WTC11 (cell line): ENCODE data around the gene ZSCAN5C. TPM values are rescaled to one million over a fixed set of nuclear protein-coding genes. Genes with fewer than 3 reads are reported as not detected.
"Not testable (repeated sequence)": the region's sequence is repeated elsewhere in the genome, so short reads cannot be mapped to it uniquely, and the experiment has no call there.

ENCODE experiments used
- ATAC-seq: fragments of 200-7000 bp; cut with Tn5 transposase; 2 replicates; pipeline ENCODE4 v1.10.0; 2021; ENCODE audit warnings: mild to moderate bottlenecking, moderate library complexity
- CTCF ChIA-PET: fragments of 300-600 bp; sonication (Branson Sonifier 250); formaldehyde crosslinking; loops from one replicate; lab custom pipeline; 2021; ENCODE audit warnings: antibody characterized with exemption; lab: Charles Lee
- POLR2A ChIA-PET: fragments of 350-600 bp; sonication (Branson Sonifier 250); formaldehyde crosslinking; loops from one replicate; lab custom pipeline; 2021; ENCODE audit warnings: antibody characterized with exemption; lab: Charles Lee
- DNase-seq: peaks from one replicate; pipeline ENCODE4 v3.0.0; 2021; ENCODE audit warnings: low spot score
- H3K27ac Mint-ChIP-seq: 2 replicates; pipeline ENCODE4 v1.8.0; 2021; ENCODE audit warnings: mixed read lengths
- H3K27me3 Mint-ChIP-seq: 2 replicates; pipeline ENCODE4 v1.8.0; 2021; ENCODE audit warnings: low read depth, mild to moderate bottlenecking, moderate library complexity, mixed read lengths
- H3K36me3 Mint-ChIP-seq: 2 replicates; pipeline ENCODE4 v1.8.0; 2021; ENCODE audit warnings: mixed read lengths
- H3K4me1 Mint-ChIP-seq: 2 replicates; pipeline ENCODE4 v1.8.0; 2022; ENCODE audit warnings: mixed read lengths
- H3K4me3 Mint-ChIP-seq: 2 replicates; pipeline ENCODE4 v1.8.0; 2021; ENCODE audit warnings: mild to moderate bottlenecking, moderate library complexity, mixed read lengths
- H3K9me3 Mint-ChIP-seq: 2 replicates; pipeline ENCODE4 v1.8.0; 2021; ENCODE audit warnings: mixed read lengths
- CBFB ChIP-seq: sonication (generic); formaldehyde crosslinking; IDR thresholded peaks from 2 replicates; pipeline ENCODE4 v1.8.1; 2022; ENCODE audit warnings: mild to moderate bottlenecking, low read depth, missing genetic modification reagents
- CREB1 ChIP-seq: sonication (generic); formaldehyde crosslinking; IDR thresholded peaks from 2 replicates; pipeline ENCODE4 v1.8.0; 2023; ENCODE audit warnings: mild to moderate bottlenecking, missing genetic modification reagents
- ELF4 ChIP-seq: sonication (generic); formaldehyde crosslinking; IDR thresholded peaks from 2 replicates; pipeline ENCODE4 v1.8.1; 2022; ENCODE audit warnings: low read depth, mild to moderate bottlenecking, moderate library complexity, missing genetic modification reagents
- ERG ChIP-seq: fragments of 250-450 bp; sonication (Bioruptor Pico); IDR thresholded peaks from 2 replicates; pipeline ENCODE4 v1.8.0; 2021; ENCODE audit warnings: mild to moderate bottlenecking
- GABPB1 ChIP-seq: sonication (generic); formaldehyde crosslinking; IDR thresholded peaks from 2 replicates; pipeline ENCODE4 v1.8.1; 2023; ENCODE audit warnings: mild to moderate bottlenecking, missing genetic modification reagents
- HMGA2 ChIP-seq: fragments of 250-450 bp; sonication (Bioruptor Pico); IDR thresholded peaks from 2 replicates; pipeline ENCODE4 v1.4.0; 2021; ENCODE audit warnings: mild to moderate bottlenecking, moderate library complexity
- PRRX2 ChIP-seq: fragments of 250-450 bp; sonication (Bioruptor Pico); IDR thresholded peaks from 2 replicates; pipeline ENCODE4 v1.8.0; 2021; ENCODE audit warnings: mild to moderate bottlenecking
- RORB ChIP-seq: fragments of 250-450 bp; sonication (Bioruptor Pico); IDR thresholded peaks from 2 replicates; pipeline ENCODE4 v1.9.0; 2021; ENCODE audit warnings: mild to moderate bottlenecking
- SMAD3 ChIP-seq: sonication (generic); formaldehyde crosslinking; IDR thresholded peaks from 2 replicates; pipeline ENCODE4 v1.8.0; 2022; ENCODE audit warnings: missing genetic modification reagents, mild to moderate bottlenecking, borderline replicate concordance
- TCF7 ChIP-seq: sonication (generic); formaldehyde crosslinking; IDR thresholded peaks from 2 replicates; pipeline ENCODE4 v1.8.0; 2022; ENCODE audit warnings: mild to moderate bottlenecking, low read depth, missing genetic modification reagents, moderate library complexity
- TEAD4 ChIP-seq: sonication (generic); formaldehyde crosslinking; IDR thresholded peaks from 2 replicates; pipeline ENCODE4 v1.8.0; 2022; ENCODE audit warnings: mild to moderate bottlenecking, missing genetic modification reagents
- USF1 ChIP-seq: sonication (generic); formaldehyde crosslinking; IDR thresholded peaks from 2 replicates; pipeline ENCODE4 v1.8.0; 2022; ENCODE audit warnings: mild to moderate bottlenecking, missing genetic modification reagents
- ZNF396 ChIP-seq: fragments of 250-450 bp; sonication (Bioruptor Pico); IDR thresholded peaks from 2 replicates; pipeline ENCODE4 v1.8.0; 2021; ENCODE audit warnings: mild to moderate bottlenecking, moderate library complexity, borderline replicate concordance
- ZNF671 ChIP-seq: fragments of 250-450 bp; sonication (Bioruptor Pico); IDR thresholded peaks from 2 replicates; pipeline ENCODE4 v1.8.0; 2021; ENCODE audit warnings: mild to moderate bottlenecking
- total RNA-seq: library from RNA; stranded (reverse); gene quantifications from 3 replicates; pipeline ENCODE4 v1.2.3, GENCODE V29; 2021
- TF ChIP-seq, protein P1 (sequence below): sonication (generic); formaldehyde crosslinking; IDR thresholded peaks from 2 replicates; pipeline ENCODE4 v1.8.0; 2023; ENCODE audit warnings: missing genetic modification reagents, mild to moderate bottlenecking, borderline replicate concordance
- TF ChIP-seq, protein P2 (sequence below): sonication (generic); formaldehyde crosslinking; IDR thresholded peaks from 2 replicates; pipeline ENCODE4 v1.8.0; 2023; ENCODE audit warnings: mild to moderate bottlenecking, missing genetic modification reagents
- TF ChIP-seq, protein P3 (sequence below): sonication (generic); formaldehyde crosslinking; IDR thresholded peaks from 2 replicates; pipeline ENCODE4 v1.8.0; 2022; ENCODE audit warnings: mild to moderate bottlenecking, missing genetic modification reagents
- TF ChIP-seq, protein P4 (sequence below): sonication (generic); formaldehyde crosslinking; IDR thresholded peaks from 2 replicates; pipeline ENCODE4 v1.8.1; 2023; ENCODE audit warnings: mild to moderate bottlenecking, missing genetic modification reagents

Gene ZSCAN5C
- total RNA-seq, 1 experiment from 2014 or later, result not detected

DNA sequence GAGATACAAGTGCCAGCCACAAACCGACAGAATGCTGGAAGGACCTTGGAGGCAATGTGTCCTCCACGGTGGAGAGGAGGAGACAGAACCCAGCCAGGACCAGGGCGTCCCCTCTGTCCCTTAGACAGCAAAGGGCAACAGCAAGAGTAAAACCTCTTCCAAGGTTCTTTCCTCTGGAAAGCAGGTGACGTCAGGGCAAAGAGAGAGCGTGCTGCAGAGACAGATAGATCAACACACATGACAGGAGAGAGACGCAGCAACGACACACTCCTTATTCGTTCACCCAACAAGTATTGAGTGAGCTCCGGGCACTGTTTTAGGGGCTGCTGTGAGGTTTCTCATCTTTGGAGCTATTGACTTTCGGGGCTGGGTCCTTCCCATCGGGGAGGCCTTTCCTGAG lies 27.5 kb upstream of the ZSCAN5C start (continued):
- TF ChIP-seq, protein P1, sequence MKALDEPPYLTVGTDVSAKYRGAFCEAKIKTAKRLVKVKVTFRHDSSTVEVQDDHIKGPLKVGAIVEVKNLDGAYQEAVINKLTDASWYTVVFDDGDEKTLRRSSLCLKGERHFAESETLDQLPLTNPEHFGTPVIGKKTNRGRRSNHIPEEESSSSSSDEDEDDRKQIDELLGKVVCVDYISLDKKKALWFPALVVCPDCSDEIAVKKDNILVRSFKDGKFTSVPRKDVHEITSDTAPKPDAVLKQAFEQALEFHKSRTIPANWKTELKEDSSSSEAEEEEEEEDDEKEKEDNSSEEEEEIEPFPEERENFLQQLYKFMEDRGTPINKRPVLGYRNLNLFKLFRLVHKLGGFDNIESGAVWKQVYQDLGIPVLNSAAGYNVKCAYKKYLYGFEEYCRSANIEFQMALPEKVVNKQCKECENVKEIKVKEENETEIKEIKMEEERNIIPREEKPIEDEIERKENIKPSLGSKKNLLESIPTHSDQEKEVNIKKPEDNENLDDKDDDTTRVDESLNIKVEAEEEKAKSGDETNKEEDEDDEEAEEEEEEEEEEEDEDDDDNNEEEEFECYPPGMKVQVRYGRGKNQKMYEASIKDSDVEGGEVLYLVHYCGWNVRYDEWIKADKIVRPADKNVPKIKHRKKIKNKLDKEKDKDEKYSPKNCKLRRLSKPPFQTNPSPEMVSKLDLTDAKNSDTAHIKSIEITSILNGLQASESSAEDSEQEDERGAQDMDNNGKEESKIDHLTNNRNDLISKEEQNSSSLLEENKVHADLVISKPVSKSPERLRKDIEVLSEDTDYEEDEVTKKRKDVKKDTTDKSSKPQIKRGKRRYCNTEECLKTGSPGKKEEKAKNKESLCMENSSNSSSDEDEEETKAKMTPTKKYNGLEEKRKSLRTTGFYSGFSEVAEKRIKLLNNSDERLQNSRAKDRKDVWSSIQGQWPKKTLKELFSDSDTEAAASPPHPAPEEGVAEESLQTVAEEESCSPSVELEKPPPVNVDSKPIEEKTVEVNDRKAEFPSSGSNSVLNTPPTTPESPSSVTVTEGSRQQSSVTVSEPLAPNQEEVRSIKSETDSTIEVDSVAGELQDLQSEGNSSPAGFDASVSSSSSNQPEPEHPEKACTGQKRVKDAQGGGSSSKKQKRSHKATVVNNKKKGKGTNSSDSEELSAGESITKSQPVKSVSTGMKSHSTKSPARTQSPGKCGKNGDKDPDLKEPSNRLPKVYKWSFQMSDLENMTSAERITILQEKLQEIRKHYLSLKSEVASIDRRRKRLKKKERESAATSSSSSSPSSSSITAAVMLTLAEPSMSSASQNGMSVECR (CRISPR knock-in tag), result no peak

- H3K4me3 Mint-ChIP-seq, H3K9me3 Mint-ChIP-seq, ATAC-seq, DNase-seq, H3K27ac Mint-ChIP-seq, H3K27me3 Mint-ChIP-seq, H3K4me1 Mint-ChIP-seq, H3K36me3 Mint-ChIP-seq: not testable (repeated sequence)
- POLR2A ChIA-PET, result interaction anchor here (0.6 to 0.7 kb wide), 2 partner anchors 33 to 301 kb away, joined by 4 read pairs; no protein-coding TSS in a partner anchor
- CTCF ChIA-PET, result interaction anchor here (0.6 to 3.1 kb wide), 9 partner anchors 21 to 158 kb away, joined by 3 to 18 read pairs (median 4); no protein-coding TSS in a partner anchor
Measured at GRCh38 chr19:56175861-56176307, 26.2 kb upstream of the ZSCAN5C start, which contains the start of gene GALP. Gene GALP, plus strand, starts transcription at chr19:56176008. Its CDS starts 1,101 bp downstream, at chr19:56177109.

DNA sequence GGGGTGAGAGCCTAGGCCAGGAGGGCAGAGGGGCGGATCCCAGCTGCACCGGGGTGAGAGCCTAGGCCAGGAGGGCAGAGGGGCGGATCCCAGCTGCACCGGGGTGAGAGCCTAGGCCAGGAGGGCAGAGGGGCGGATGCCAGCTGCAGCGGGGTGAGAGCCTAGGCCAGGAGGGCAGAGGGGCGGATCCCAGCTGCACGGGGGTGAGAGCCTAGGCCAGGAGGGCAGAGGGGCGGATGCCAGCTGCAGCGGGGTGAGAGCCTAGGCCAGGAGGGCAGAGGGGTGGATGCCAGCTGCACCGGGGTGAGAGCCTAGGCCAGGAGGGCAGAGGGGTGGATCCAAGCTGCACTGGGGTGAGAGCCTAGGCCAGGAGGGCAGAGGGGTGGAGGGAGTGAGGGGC lies 25.8 kb upstream of the ZSCAN5C start:
- H3K27me3 Mint-ChIP-seq, DNase-seq, H3K36me3 Mint-ChIP-seq, H3K4me1 Mint-ChIP-seq, ATAC-seq, H3K9me3 Mint-ChIP-seq, H3K4me3 Mint-ChIP-seq, H3K27ac Mint-ChIP-seq: not testable (repeated sequence)
- ChIA-PET CTCF (interaction anchor here (0.6 to 3.1 kb wide), 8 partner anchors 21 to 157 kb away, joined by 3 to 18 read pairs (median 4); no protein-coding TSS in a partner anchor), POLR2A (interaction anchor here (0.7 kb wide), 1 partner anchor 301 kb away, joined by 4 read pairs; no protein-coding TSS in a partner anchor)

DNA sequence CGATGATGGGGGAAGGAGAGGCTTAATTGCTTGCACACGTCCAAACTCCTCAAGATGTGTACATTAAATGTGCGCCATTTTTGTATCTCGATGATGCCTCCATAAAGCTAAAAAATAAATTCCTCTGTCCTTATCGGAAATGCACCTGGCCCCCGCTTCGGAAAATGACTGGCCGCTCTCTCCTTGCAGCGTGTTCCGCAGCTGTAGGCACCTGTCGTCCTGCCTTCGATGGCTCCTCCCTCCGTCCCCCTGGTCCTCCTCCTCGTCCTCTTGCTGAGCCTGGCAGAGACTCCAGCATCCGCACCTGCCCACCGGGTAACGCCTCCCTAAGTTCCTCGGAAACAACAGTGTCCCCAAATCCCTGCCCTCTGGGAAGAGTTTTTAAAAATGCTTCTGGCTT lies 25.2 kb upstream of the ZSCAN5C start:
- H3K36me3 Mint-ChIP-seq, result no peaks in the 10 kb centered on the region
- ChIA-PET CTCF (interaction anchor here (1.0 to 2.3 kb wide), 4 partner anchors 22 to 96 kb away, joined by 4 to 7 read pairs (median 4); no protein-coding TSS in a partner anchor), POLR2A (no interaction called here)
- H3K27me3 Mint-ChIP-seq, result peaks cover 2% of the 10 kb centered on the region; the same call in 1 of the 2 replicates
- DNase-seq, result no peak
- H3K27ac Mint-ChIP-seq, result no peak overlapping the region
- H3K9me3 Mint-ChIP-seq, result no peaks in the 10 kb centered on the region
- H3K4me1 Mint-ChIP-seq, result peaks cover 4% of the 10 kb centered on the region; the same call in 1 of the 2 replicates
- no peak for ATAC-seq
- H3K4me3 Mint-ChIP-seq, result no peak overlapping the region
- no peak for TF ChIP-seq SMAD3 (CRISPR knock-in tag)
- TF ChIP-seq ELF4 (CRISPR knock-in tag), result no peak
- TF ChIP-seq ERG (CRISPR knock-in tag), result no peak
- no peak for TF ChIP-seq PRRX2 (CRISPR knock-in tag)
- no peak for TF ChIP-seq ZNF396 (CRISPR knock-in tag)
- no peak for TF ChIP-seq ZNF671 (CRISPR knock-in tag)
- TF ChIP-seq, protein P2, sequence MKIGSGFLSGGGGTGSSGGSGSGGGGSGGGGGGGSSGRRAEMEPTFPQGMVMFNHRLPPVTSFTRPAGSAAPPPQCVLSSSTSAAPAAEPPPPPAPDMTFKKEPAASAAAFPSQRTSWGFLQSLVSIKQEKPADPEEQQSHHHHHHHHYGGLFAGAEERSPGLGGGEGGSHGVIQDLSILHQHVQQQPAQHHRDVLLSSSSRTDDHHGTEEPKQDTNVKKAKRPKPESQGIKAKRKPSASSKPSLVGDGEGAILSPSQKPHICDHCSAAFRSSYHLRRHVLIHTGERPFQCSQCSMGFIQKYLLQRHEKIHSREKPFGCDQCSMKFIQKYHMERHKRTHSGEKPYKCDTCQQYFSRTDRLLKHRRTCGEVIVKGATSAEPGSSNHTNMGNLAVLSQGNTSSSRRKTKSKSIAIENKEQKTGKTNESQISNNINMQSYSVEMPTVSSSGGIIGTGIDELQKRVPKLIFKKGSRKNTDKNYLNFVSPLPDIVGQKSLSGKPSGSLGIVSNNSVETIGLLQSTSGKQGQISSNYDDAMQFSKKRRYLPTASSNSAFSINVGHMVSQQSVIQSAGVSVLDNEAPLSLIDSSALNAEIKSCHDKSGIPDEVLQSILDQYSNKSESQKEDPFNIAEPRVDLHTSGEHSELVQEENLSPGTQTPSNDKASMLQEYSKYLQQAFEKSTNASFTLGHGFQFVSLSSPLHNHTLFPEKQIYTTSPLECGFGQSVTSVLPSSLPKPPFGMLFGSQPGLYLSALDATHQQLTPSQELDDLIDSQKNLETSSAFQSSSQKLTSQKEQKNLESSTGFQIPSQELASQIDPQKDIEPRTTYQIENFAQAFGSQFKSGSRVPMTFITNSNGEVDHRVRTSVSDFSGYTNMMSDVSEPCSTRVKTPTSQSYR (CRISPR knock-in tag), result no peak
- no peak for TF ChIP-seq RORB (CRISPR knock-in tag)
- TF ChIP-seq, protein P3, sequence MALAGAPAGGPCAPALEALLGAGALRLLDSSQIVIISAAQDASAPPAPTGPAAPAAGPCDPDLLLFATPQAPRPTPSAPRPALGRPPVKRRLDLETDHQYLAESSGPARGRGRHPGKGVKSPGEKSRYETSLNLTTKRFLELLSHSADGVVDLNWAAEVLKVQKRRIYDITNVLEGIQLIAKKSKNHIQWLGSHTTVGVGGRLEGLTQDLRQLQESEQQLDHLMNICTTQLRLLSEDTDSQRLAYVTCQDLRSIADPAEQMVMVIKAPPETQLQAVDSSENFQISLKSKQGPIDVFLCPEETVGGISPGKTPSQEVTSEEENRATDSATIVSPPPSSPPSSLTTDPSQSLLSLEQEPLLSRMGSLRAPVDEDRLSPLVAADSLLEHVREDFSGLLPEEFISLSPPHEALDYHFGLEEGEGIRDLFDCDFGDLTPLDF (CRISPR knock-in tag), result no peak
- no peak for TF ChIP-seq CREB1
- no peak for TF ChIP-seq TEAD4 (CRISPR knock-in tag)
- no peak for TF ChIP-seq GABPB1 (CRISPR knock-in tag)
- no peak for TF ChIP-seq CBFB (CRISPR knock-in tag)
- no peak for TF ChIP-seq USF1 (CRISPR knock-in tag)
- no peak for TF ChIP-seq TCF7 (CRISPR knock-in tag)
- no peak for TF ChIP-seq HMGA2 (CRISPR knock-in tag)
- TF ChIP-seq, protein P4, sequence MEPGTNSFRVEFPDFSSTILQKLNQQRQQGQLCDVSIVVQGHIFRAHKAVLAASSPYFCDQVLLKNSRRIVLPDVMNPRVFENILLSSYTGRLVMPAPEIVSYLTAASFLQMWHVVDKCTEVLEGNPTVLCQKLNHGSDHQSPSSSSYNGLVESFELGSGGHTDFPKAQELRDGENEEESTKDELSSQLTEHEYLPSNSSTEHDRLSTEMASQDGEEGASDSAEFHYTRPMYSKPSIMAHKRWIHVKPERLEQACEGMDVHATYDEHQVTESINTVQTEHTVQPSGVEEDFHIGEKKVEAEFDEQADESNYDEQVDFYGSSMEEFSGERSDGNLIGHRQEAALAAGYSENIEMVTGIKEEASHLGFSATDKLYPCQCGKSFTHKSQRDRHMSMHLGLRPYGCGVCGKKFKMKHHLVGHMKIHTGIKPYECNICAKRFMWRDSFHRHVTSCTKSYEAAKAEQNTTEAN (CRISPR knock-in tag), result no peak
